Measurements from ENCODE around the gene SPRYD3. TPM values are rescaled to one million over a fixed set of nuclear protein-coding genes. Genes with fewer than 3 reads are reported as not detected.

SPRYD3 gene
- total and polyA plus RNA-seq, 12 donors = 16.4 to 74.6 (median 43.1) TPM

DNA sequence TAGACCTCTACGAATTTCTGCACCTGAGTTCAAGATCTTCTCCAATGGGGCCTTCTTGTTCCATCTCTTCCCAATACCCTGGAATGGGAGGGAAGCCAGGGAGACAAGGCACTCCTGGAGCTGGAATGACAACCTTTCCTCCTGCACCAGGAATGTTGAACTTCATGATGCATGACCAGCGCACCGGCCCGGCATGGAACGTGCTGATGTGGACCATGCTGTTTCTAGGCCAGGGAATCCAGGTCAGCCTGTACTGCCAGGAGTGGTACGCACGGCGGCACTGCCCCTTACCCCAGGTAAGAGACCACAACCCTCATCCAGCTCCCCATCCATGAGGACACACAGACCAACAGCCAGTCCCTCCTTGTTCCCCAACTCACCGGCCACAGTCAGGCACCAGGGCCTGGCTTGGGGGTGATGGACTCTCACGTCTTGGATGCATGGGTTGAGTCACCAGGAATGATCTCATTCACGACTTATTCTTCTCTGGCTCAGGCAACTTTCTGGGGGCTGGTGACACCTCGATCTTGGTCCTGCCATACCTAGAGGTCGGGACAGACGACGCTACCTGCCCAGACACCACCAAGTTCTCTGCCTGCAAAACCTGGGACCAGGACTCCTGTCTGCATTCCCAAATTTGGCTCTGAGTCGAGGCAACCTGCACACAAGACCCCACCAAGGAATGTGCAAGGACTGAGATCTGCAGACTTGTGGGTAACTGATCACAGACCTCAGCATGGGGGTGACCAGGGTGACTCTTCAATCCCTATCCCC is 44.6 kb upstream of the SPRYD3 start:
- no peak for DNase-seq
- Histone ChIP-seq H3K27ac (no peak overlapping the region), H3K36me3 (replicated peaks in 1 of 2) (no peaks in the 10 kb centered on the region), H3K9me3 (replicated peaks in 1 of 3) (no peaks in the 10 kb centered on the region), H3K4me1 (replicated peaks in 1 of 2) (no peaks in the 10 kb centered on the region), H3K27me3 (no peaks in the 10 kb centered on the region), H3K4me3 (no peak overlapping the region)
- WGBS, 4 donors = 89 to 94% (median 91%) methylated on average over 12 to 16 of the region's 16 CpGs
- no peak for TF ChIP-seq POLR2A (IDR thresholded peaks at IDR 0.05)
- TF ChIP-seq, protein P1, sequence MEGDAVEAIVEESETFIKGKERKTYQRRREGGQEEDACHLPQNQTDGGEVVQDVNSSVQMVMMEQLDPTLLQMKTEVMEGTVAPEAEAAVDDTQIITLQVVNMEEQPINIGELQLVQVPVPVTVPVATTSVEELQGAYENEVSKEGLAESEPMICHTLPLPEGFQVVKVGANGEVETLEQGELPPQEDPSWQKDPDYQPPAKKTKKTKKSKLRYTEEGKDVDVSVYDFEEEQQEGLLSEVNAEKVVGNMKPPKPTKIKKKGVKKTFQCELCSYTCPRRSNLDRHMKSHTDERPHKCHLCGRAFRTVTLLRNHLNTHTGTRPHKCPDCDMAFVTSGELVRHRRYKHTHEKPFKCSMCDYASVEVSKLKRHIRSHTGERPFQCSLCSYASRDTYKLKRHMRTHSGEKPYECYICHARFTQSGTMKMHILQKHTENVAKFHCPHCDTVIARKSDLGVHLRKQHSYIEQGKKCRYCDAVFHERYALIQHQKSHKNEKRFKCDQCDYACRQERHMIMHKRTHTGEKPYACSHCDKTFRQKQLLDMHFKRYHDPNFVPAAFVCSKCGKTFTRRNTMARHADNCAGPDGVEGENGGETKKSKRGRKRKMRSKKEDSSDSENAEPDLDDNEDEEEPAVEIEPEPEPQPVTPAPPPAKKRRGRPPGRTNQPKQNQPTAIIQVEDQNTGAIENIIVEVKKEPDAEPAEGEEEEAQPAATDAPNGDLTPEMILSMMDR (IDR thresholded peaks at IDR 0.05) = no peak
- intact Hi-C loops (cut with DNase I) = no loop called here

DNA sequence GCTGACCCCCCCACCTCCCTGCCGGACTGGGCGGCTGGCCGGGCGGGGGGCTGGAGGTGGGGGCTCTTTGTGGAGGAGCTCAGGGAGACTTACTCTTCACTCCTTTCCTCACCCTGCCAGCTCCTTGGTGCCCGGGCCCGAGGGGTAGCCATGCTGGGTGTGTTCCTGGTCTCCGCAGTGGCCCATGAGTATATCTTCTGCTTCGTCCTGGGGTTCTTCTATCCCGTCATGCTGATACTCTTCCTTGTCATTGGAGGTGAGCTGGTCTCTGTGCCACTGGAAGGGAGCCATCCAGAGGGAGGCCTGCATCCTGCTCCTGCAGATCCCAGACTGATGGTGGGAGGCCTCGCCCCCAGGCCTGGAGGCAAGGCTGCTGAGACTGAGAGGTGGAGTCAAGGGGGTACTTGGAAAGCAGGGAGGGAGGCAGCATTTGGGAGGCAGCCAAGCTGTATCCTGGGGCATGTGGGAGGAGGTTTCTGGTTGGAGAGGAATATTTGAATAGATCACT is 43.8 kb upstream of the SPRYD3 start:
- Histone ChIP-seq H3K27me3 (no peaks in the 10 kb centered on the region), H3K36me3 (replicated peaks in 1 of 2) (no peaks in the 10 kb centered on the region), H3K4me3 (no peak overlapping the region), H3K4me1 (replicated peaks in 1 of 2) (no peaks in the 10 kb centered on the region), H3K27ac (no peak overlapping the region), H3K9me3 (replicated peaks in 1 of 3) (no peaks in the 10 kb centered on the region)
- intact Hi-C loops (cut with DNase I) = no loop called here
- TF ChIP-seq, protein P1 (IDR thresholded peaks at IDR 0.05) = no peak
- TF ChIP-seq POLR2A (IDR thresholded peaks at IDR 0.05) = no peak
- 84 to 95% (median 93%) methylated on average over 2 to 10 of the region's 10 CpGs for WGBS, 4 donors
- no peak for DNase-seq

DNA sequence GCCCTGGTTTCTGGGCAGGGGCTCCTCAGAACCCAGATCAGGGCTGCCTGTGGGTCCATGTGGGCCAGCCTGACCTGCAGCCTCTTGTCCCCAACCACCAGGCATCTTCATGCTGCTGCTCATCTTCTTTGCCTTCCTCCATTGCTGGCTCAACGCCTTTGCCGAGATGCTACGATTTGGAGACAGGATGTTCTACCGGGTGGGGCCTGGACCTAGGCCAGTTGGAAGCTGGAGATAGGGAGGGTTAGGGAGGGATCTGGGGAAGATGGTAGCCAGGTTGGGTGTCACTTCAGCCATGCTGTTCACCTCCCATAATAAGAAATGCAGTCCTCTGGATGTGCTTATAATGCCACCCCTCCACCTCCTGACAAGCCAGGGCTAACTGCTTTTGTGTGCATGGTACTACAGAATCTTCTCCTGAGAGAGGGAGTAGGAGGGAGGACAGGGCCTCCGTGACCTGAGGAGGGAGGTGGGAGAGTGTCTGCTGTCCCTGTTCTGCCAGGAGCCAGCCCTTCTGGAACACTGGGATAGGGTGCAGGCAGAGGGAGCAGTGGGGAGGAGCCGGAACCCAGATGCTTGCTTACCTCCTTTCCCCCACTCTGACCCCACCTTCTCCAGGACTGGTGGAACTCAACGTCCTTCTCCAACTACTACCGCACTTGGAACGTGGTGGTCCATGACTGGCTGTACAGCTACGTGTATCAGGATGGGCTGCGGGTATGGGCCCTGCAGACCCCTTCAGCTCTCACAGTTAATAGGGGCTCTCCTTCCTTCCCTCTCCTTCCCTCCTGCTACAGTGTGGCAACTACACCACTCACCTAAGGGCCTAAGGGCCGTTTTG is 41.7 kb upstream of the SPRYD3 start:
- 79 to 89% (median 83%) methylated on average over 10 to 12 of the region's 12 CpGs for WGBS, 4 donors
- intact Hi-C loops (cut with DNase I) = no loop called here
- Histone ChIP-seq H3K27ac (no peak overlapping the region), H3K27me3 (no peaks in the 10 kb centered on the region), H3K36me3 (replicated peaks in 1 of 2) (no peaks in the 10 kb centered on the region), H3K4me1 (replicated peaks in 1 of 2) (no peaks in the 10 kb centered on the region), H3K9me3 (replicated peaks in 1 of 3) (no peaks in the 10 kb centered on the region), H3K4me3 (no peak overlapping the region)
- TF ChIP-seq, protein P1 (IDR thresholded peaks at IDR 0.05) = no peak
- TF ChIP-seq POLR2A (IDR thresholded peaks at IDR 0.05) = no peak
- DNase-seq = no peak

DNA sequence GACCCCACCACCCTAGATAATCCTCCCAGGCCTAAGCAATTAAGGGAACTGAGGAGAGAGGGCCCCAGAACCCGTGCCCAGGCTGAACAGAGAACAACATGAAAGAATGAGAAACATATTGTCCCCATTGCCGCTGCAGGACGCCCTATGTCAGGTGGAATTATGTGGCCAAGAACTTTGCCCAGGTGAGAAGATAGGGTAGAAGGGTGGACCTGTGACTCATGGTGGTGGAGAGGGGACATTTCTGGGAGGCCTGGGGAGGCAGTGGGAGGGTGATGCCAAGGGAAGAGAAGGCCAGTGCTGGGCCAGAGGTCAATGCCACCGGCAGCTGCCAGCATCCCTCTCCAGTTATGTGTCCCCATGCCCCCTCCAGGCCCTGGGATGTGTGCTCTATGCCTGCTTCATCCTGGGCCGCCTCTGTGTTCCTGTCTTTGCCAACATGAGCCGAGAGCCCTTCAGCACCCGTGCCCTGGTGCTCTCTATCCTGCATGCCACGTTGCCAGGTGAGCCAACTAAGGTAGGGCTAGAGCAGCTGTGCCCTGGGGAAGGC is 39.6 kb upstream of the SPRYD3 start:
- TF ChIP-seq POLR2A (IDR thresholded peaks at IDR 0.05) = no peak
- TF ChIP-seq, protein P1 (IDR thresholded peaks at IDR 0.05) = no peak
- no peak overlapping the region for H3K4me3 ChIP-seq
- no peaks in the 10 kb centered on the region for H3K4me1 ChIP-seq (replicated peaks in 1 of 2)
- WGBS, 4 donors = 86 to 92% (median 89%) methylated on average over 7 to 8 of the region's 8 CpGs
- no peaks in the 10 kb centered on the region for H3K27me3 ChIP-seq
- H3K9me3 ChIP-seq (replicated peaks in 1 of 3) = no peaks in the 10 kb centered on the region
- H3K27ac ChIP-seq = no peak overlapping the region
- H3K36me3 ChIP-seq (replicated peaks in 1 of 2) = no peaks in the 10 kb centered on the region
- intact Hi-C loops (cut with DNase I) = no loop called here
- no peak for DNase-seq
